ENCODE measurements around the gene BTBD2.

The BTBD2 gene

GRCh38 chr19:2015608-2015950 lies at the start of gene BTBD2:
BTBD2 (minus strand) TSS chr19:2015714; CDS start chr19:2015703, 11 bp downstream.
- DNase-seq: peak; percentile 82

DNA sequence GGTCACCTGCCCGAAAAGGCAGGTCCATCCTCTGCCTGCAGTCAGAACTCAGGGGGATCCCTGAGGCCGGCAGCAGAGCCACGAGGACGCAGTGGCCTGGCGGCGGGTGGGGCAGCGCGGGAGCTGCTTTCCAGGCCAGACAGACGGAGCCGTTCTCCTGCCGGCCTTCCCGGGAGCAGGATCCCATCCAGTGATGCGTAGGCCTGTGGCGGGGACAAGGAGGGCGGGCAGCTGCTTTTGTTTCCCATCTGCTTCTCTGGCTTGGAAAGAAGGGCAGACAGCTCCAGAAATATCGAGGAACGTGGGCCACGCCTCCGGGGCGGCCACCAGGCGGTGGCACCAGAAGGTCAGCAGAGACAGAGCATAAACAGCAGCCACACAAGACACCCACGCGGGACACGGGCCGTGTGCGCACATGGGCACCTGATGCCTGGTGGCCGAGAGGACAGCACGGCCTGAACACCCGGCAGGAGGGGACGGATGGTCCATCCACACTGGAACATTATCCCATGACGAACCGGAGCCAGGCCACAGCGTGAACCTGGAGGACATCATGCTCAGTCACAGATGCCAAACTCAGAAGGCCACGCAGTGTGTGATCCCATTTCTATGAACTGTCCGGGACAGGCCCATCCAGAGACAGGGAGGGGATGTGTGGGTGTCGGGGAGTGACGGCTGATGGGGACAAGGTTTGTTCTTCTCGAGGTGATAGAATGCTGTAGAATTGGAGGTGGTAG lies 49.4 kb upstream of the BTBD2 start:
- DNase-seq: no peak

DNA sequence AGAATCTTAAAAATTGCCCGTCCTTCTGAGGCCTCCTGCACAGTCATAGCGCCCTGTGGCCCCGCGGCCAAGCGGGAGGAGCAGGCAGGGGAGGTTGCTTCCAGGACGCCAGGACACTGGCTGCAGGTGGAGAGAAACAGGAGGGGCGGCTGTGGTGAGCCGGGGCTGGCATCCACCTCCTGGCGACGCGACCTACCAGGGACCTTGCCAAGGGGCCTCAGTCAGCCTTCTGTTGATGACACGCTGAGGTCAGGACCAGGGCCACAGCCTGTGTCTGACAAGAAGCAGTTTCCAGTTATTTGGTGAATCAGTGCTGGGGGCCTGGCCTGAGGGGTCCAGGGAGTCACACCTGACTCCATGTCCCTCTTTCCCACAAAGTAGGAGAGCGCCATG lies 48.9 kb upstream of the BTBD2 start:
- DNase-seq: no peak

GRCh38 chr19:2063824-2064223 lies 48.3 kb upstream of the BTBD2 start:
- DNase-seq: no peak

- DNase-seq: no peak
Measured at GRCh38 chr19:2062770-2063169, 47.3 kb upstream of the BTBD2 start.

GRCh38 chr19:2062389-2062729 lies 46.8 kb upstream of the BTBD2 start:
- DNase-seq: no peak

DNA sequence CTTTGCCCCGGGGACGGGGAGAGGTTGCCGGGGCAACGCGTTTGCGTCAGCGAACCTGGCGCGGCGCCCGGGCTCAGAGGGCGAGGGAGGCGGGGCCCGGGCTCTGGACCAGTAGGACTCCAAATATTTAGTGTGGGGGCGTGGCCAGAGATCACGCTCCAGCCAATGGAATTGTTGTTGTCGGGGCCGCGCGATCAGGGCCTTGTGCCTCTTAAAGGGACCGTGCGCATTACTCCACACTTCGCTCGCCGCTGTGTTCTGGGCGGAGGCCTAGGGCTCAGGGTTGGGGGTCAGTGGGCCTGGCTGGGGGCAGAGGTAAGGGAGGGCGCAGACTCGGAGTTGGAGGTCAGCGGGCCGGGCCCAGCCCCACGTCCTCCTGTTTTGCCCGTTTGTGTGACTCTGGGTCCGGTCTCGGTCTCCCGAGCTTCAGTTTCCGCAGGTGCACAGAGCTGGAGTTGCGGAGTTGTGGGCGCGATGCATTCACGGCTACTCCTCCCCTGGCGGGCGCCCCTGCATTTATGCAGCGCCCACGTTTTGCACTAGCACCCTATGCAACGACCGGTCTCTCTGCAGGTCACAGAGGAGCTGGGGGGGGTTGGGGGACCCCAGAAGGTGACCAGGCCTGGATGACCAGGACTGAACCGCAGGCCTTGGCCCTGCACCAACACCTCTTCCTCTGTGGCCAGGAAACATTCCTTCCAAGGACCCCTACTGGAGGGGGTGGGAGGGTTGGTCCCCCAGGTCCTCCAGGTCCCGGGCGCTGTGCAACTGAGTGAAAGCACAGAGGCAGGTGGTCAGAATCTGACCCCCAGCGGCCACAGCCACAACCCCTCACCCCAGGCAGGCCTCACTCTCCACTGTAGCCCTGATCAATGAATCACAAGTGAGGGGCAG lies 46.2 kb upstream of the BTBD2 start:
- DNase-seq: peak; percentile 100

DNA sequence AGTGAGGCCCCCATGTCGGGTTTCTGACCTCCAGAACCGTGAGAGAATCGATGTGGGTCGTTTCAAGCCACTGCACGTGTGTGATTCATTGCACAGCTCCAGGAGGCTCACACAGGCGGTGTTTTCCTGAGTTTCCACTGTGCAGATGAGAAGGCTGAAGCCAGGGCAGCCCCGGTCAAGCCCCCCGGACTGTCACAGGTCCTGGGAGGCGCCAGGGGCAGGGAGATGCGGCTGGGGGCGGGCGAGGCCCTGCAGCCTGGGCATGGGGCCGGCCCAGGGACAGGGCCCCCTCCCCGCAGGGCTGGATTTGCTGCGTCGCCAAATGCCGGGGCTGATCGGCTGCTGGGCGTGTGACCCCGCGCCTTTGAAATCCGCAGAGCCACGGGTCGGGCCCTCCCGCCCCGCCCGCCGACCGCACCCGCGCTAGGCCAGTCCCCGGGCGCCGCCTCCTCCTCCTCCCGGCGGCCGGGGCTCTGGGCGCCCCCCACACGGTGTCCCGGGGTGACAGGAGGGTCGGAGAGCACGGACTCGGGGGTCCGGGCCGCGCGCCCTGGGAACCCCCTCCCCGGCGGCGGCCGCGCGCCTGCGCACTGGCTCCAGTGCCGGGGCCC lies 45.5 kb upstream of the BTBD2 start:
- DNase-seq: no peak

GRCh38 chr19:2059422-2060201 lies 44.1 kb upstream of the BTBD2 start:
- no peak for DNase-seq

- DNase-seq: no peak
Measured at GRCh38 chr19:2058570-2059421, 43.3 kb upstream of the BTBD2 start.

- DNase-seq: no peak
Measured at GRCh38 chr19:2057484-2058469, 42.3 kb upstream of the BTBD2 start.

DNA sequence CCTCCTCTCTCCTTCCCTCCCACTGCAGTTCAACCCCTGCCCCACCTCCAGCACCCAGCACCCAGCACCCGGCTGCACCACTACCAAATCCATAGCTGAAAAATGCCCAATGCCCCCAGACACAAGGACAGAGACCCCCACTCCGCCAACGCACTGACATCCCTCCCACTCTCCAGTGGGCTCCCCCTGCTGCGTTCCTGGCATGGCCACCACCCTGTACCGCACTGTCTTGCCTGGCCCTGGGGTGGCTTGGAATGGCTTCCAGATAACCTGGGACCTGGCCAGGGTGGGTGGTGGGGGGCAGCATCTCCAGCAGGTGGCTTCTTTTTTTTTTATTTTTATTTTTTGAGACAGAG lies 41.3 kb upstream of the BTBD2 start:
- DNase-seq: no peak

DNA sequence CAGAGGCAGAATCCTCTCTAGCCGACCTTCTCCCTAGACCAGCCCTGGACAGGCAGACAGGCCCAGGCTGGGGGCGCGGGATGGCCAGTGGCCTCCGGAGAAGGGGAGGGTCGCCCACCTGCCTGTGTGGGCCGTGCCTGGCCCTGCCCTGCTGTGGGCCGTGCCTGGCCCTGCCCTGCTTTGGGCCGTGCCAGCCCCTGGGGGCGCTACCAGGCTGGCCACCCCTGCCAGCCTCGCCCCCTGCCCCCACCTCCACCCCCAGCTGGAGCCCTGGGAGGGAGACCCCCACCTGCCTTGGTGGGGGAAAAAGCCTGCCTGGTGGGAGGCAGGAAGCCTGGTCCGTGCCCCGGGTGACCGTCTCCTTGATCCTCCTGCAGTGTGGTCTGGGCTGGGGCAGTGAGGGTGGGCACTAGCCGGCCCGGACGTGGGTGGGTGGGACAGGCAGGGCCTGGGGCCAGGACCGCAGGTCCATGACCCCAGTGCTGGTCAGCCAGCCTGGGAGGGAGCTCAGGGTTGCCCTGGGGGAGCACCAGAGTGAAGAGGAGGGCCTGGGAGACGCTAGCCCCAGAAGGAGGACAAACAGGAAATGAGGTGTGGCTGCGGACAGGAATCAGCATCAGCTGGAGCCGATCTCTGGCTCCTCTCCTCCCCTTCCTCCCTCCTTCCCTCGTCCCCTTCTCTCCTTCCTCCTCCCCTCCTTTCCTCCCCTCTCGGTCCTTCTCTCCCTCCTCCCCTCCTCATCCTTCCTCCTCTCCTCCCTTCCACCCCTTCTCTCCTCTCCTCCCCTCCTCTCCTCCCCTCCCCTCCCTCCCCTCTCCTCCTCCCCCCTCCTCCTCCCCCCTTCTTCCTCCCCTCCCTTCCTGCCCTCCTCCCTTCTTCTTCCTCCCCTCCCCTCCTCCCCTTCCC lies 40.7 kb upstream of the BTBD2 start:
- DNase-seq: peak; percentile 70

DNA sequence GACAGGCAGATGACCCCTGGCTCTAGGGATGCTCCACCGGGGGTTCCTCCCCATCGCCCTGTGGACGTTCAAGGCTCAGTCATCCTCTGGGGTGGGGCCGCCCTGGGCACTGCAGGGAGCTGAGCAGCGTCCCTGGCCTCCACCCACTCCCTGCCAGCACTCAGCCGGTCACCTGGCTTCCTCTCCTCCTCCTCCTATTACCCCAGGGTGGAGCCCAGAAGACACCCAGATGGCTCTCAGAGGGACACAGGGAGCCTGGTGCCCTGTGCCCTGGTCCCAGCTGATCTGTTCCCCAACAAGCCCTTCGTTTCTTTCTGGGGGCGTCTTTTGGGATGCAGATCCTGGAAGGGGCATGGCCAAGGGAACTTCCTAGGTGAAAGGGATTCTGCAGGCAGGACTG lies 39.2 kb upstream of the BTBD2 start:
- DNase-seq: no peak

- DNase-seq: no peak
Measured at GRCh38 chr19:2053601-2054389, 38.3 kb upstream of the BTBD2 start.

DNA sequence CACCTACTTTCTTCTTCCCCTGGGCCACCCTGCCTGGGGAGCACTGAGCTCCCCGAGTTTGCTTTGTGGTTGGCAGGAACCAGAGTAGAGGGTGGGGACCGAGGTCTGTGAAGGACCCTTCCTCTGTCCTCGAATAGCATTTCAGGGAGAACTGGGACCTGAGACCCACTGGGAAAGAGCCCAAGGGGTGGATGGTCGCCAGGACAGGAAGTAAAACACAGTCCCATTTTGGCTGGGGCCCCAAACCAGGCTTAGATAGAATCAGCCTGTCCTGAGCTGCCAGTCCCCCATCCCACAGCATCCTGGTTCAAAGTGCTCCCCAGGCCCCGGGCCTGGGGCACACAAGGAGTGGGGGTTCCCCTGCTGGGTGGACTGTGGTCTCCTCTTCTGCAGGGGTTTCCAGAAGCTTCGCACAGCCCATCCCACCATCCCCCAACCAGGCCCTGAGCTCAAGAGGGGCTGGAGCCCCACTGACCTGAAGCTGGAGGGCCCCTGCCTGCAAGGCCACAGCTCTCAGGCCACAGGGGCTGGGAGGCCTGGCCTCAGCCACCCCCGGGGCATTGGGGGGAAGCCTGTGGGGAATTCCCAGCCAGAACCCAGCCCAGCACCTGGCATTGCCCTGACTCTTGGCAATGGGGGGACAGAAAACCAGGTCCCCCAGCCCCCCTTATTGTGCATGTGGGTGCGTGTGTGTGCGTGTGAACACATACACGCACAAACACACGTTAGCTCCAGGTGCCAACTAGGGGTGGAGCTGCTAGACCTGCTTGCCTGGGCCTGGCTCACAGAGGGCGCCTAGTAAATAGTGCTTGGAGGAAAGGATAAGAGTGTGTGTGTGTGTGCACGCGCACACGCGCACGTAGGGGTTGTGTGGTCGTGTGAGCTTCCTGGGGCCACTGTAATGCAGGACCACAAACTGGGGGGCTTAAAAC lies 36.5 kb upstream of the BTBD2 start:
- DNase-seq: peak; percentile 59

- peak; percentile 94 for DNase-seq
Measured at GRCh38 chr19:2050991-2051772, 35.7 kb upstream of the BTBD2 start, which contains the start of gene MKNK2. MKNK2 (minus strand) TSS chr19:2051244; CDS start chr19:2050851, 393 bp downstream.
